NCI-H510A (cell line): ENCODE measurements around the gene CLPSL1.

Experiments used
- DNase-seq: peaks from one replicate; lab custom pipeline; 2025; lab: John Stamatoyannopoulos, UW

The CLPSL1 gene

GRCh38 chr6:35797837-35798526, 17.2 kb downstream of the CLPSL1 start:
- no peak for DNase-seq

GRCh38 chr6:35798706-35799105, 17.9 kb downstream of the CLPSL1 start:
- DNase-seq = no peak

- DNase-seq = no peak
These were observed 20.3 kb downstream of the CLPSL1 start for GRCh38 chr6:35801148-35801547.

- peak; percentile 79 for DNase-seq
These were observed 24.3 kb downstream of the CLPSL1 start, which contains the start of gene LHFPL5 for GRCh38 chr6:35804996-35805736. TSS of gene LHFPL5 (plus strand) at chr6:35805352. CDS start at chr6:35805671, 319 bp downstream.

GRCh38 chr6:35808688-35809087, 27.9 kb downstream of the CLPSL1 start:
- DNase-seq = peak; percentile 96

GRCh38 chr6:35809809-35810208, 29.0 kb downstream of the CLPSL1 start:
- no peak for DNase-seq

GRCh38 chr6:35810971-35811698, 30.3 kb downstream of the CLPSL1 start:
- DNase-seq = peak; percentile 47

GRCh38 chr6:35811699-35811995, 30.8 kb downstream of the CLPSL1 start:
- no peak for DNase-seq

GRCh38 chr6:35817515-35817914, 36.7 kb downstream of the CLPSL1 start:
- no peak for DNase-seq

GRCh38 chr6:35823601-35824000, 42.8 kb downstream of the CLPSL1 start:
- no peak for DNase-seq

- DNase-seq = no peak
These were observed 43.9 kb downstream of the CLPSL1 start for GRCh38 chr6:35824552-35825192.

- DNase-seq = no peak
These were observed 48.5 kb downstream of the CLPSL1 start for GRCh38 chr6:35829306-35829705.

- no peak for DNase-seq
These were observed 50.6 kb downstream of the CLPSL1 start for GRCh38 chr6:35831257-35832007.

- no peak for DNase-seq
These were observed 52.7 kb downstream of the CLPSL1 start for GRCh38 chr6:35833536-35833935.
